GM23338 (cell line): ENCODE data around the gene ITGB3. TPM values are rescaled to one million over a fixed set of nuclear protein-coding genes. Genes with fewer than 3 reads are reported as not detected.

Experiments used
- CREB1 ChIP-seq: fragments of 250-450 bp; sonication (Bioruptor Pico); IDR thresholded peaks from 2 replicates; pipeline ENCODE4 v1.5.0; 2020; ENCODE audit warnings: low read depth, mild to moderate bottlenecking, moderate library complexity
- CTCF ChIP-seq, 2 experiments: fragments of 200-600 bp in 1 of 2; sonication (generic) in 1 of 2; conservative IDR thresholded peaks; 2 replicates each; pipeline versions ENCODE4 v1.5.1 to v1.6.1; 2016 to 2017; ENCODE audit warnings: antibody characterized with exemption in 2 of 2, low read depth in 2 of 2, mild to moderate bottlenecking in 2 of 2, moderate library complexity in 1 of 2
- EZH2 ChIP-seq: fragments of 200-600 bp; sonication (generic); IDR thresholded peaks from one replicate; pipeline ENCODE4 v1.8.0; 2017; ENCODE audit warnings: antibody characterized with exemption, mild to moderate bottlenecking, low read depth; ENCODE audit not compliant: unreplicated experiment
- EZH2phosphoT487 ChIP-seq: fragments of 200-600 bp; sonication (generic); IDR thresholded peaks from one replicate; pipeline ENCODE4 v1.8.1; 2018; ENCODE audit warnings: antibody characterized with exemption; ENCODE audit not compliant: unreplicated experiment
- NANOG ChIP-seq: IDR thresholded peaks from 2 replicates; pipeline ENCODE4 v1.6.1; 2016; ENCODE audit warnings: antibody characterized with exemption, borderline replicate concordance
- POLR2AphosphoS5 ChIP-seq: IDR thresholded peaks from 2 replicates; pipeline ENCODE4 v1.6.1; 2016; ENCODE audit warnings: antibody characterized with exemption, low read depth
- ZNF114 ChIP-seq: fragments of 250-450 bp; sonication (Bioruptor Pico); IDR thresholded peaks from 2 replicates; pipeline ENCODE4 v1.5.0; 2020; ENCODE audit warnings: mild to moderate bottlenecking, moderate library complexity
- ZNF331 ChIP-seq: fragments of 250-450 bp; sonication (Bioruptor Pico); IDR thresholded peaks from 2 replicates; pipeline ENCODE4 v1.5.0; 2020; ENCODE audit warnings: low read depth, mild to moderate bottlenecking, moderate library complexity
- ZNF462 ChIP-seq: fragments of 250-450 bp; sonication (Bioruptor Pico); IDR thresholded peaks from 2 replicates; pipeline ENCODE4 v1.5.0; 2020; ENCODE audit warnings: mild to moderate bottlenecking, moderate library complexity
- polyA plus RNA-seq: library from polyadenylated mRNA; unstranded; fragments of >200 nt; fragmentation: Nextera tagmentation; extraction: Ambion mirVana; gene quantifications from 2 replicates; pipeline ENCODE4 v1.2.1, GENCODE V29; 2016
- total RNA-seq: library from RNA; depleted of rRNA; stranded (reverse); fragments of >200 nt; shearing (Covaris generic); gene quantifications from 2 replicates; pipeline ENCODE4 v1.2.3, GENCODE V29; 2014

The ITGB3 gene
- total and polyA plus RNA-seq, 2 experiments from 2014 or later = 0.52 TPM; not detected in 1

DNA sequence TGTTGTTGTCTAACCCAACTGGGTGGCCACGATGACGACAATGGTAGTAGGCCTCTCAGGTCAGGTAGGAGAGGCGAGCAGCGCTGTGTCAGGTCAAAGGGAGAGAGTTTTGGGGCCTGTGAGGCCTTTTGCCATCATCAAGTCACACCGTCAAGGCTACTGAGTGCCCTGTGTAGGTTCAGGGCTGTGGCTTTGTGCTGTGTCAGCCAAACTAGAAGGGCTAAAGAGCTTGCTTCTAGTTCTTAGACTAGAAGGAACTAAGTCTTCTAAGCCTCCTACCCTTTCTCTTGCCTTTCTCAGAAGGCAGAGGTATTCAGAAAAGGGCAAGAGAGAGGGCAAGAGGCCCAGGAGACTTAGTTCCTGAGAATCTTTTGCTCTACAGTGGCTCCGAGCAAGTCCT is 45.1 kb downstream of the ITGB3 start (continued):
- TF ChIP-seq ZNF462 (CRISPR knock-in tag) (no peak), EZH2 (no peak), POLR2AphosphoS5 (no peak), EZH2phosphoT487 (no peak), NANOG (no peak), ZNF331 (CRISPR knock-in tag) (no peak), ZNF114 (CRISPR knock-in tag) (no peak), CTCF (conservative IDR thresholded peaks at IDR 0.05; ENCODE audit: low read depth in 2 of 2) (no peak), CREB1 (no peak)
